HG03196 (cell line): ENCODE data around the gene PIF1.

Experiments
- ATAC-seq: cut with Tn5 transposase; IDR thresholded peaks from one replicate; pipeline ENCODE4 v1.9.1; 2021; ENCODE audit not compliant: unreplicated experiment

PIF1 gene

DNA sequence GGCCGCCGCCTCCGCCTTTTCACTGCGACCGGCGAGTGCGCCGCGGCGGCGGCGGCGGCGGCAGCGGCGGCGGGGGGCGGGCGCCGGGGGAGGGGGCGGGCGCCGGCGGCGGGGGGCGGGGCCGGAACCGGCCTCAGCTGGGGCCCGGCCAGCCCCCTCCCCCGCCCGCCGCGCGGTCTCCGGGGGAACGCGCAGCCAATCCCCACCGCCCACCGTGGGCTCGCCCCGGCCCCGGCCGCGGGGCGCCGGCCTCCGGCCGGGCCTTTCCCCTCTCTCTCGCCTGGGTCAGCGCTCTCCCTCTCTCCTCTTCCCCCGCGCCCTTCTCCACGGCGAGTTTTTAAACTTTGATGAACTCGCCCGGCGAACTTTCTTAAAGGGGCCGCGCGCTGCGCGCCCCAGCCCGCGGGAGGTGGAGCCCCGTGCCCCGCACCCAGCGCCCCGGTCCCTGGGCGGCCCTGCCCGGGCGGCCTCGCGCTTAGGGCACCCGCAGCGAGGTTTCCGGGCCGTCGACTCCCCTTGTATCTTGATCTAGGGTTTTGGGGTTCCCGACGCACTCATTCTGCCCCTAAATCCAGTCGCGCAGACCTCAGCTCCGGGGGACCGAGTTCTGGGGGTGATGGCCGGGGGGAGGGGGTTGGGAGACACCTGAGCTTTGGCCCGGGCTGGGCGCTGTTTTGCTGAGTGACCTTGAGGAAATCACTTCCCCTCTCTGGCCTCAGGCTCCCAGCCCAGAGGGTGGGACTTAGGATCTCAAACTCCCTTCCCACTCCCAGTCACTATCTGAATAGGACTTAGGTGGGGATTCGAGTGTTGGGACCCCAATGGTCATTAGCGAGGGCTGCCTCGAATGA lies 49.7 kb downstream of the PIF1 start, which contains the start of gene RBPMS2:
Gene RBPMS2 (minus strand): TSS at position 39 of the 851 bp plus-strand sequence. CDS start 270 bp downstream, outside the sequence.
- ATAC-seq: no peak

DNA sequence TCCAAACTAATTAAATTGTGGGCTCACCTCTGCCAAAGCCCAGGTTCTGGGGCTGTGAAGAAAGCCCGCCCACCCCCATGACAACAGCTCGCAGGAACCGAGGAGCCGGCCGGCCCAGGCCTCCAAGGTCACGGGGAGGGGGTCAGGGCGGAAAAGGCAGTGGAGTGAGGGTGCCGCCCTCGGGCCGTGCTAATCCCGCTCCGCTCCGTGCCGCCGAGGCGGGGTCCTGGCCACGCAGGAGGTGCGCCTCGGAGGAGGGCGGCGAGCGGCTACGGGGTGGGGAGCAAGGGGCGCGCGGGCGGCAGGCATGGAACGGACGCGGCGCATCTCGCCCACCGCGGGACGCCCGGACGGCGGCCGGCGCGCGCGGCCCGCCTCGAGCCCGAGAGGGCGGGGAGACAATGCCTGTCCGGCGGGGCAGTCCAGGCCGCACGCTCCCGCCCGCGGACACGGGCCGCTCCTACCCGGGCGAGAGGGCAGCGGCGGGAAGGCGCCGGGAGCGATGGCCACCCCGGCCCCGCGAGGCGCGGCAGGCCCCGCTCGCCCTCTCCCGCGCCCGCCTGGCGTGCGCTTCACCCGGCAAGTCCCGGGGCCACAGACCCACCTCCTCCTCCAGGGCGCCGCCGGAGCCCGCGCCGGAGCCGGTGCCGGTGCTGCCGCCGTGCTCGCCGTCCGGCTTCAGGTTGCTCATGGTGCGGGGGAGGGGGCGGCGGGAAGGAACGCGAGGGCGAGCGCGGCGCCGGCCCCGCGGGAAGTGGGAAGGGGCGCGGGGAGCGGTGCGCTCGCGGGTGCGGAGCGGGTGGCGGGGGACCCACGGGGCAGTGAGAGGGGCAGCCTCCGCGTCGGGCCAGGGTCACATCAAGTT lies 50.6 kb downstream of the PIF1 start:
- no peak for ATAC-seq

DNA sequence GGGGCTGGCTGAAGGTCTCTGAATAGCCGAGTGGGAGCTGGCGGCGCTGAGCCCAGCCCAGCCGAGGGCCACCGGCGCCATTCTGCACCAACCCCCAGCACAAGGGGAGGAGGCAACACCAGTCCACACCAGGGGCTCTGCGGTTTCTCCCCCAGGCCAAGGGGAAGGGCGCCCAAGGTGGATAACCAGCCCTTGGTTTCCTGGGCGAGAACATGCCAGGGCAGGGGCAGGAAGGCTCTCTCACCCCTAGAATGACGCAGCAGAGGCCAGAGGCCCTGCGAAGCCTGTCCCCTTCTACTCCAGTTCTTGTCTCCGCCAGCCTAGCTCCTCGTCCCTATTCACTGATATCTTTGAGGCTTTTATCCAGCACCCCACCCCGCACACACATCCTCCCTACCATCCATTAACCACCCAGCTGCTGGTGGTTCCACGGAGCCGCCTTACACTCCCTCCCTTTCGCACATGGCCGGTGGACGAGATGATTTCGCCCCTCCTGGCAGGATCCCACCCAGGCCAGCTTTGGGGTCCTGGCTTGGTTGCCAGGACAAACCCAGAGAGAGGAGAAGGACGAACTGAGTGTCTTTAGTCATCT lies 51.3 kb downstream of the PIF1 start:
- ATAC-seq: no peak

DNA sequence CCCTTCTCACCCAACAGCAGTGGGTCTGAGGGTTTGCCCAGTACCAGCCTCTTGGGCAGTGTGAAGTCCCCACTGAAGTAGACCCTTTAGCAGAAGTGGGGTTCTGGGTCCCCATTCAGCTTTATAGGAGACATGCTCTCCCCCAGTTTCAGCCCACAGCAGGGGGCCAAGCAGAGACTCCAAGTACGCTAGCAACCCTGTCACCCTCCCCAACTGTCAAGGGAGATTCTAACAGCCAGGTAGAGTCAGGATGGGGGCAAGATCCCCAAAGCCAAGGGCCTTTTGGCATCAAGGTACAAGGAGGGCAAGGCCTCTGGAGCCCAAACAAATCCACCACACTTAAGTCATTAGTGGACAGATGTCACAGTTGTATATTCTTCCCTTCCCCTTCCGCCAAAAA lies 51.8 kb downstream of the PIF1 start:
- ATAC-seq: no peak

DNA sequence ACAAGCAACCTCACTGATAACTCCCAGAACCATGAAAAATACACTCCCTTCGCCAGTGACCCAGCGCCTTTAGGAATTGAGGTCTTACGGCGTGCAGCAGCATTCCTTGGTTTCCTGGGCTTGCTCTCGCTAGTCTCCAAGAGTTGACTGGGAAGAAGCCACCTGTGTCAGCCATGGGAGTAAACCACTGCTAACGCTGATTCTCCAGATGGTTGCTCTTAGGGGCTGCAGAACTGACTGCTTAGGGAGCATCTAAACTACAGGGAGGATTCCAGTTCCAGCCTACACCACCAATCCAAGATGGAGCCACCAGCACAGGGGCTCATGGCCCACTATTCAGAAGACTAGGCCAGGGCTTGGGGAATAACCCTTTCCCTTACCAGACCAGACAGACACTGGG lies 52.5 kb downstream of the PIF1 start:
- no peak for ATAC-seq

DNA sequence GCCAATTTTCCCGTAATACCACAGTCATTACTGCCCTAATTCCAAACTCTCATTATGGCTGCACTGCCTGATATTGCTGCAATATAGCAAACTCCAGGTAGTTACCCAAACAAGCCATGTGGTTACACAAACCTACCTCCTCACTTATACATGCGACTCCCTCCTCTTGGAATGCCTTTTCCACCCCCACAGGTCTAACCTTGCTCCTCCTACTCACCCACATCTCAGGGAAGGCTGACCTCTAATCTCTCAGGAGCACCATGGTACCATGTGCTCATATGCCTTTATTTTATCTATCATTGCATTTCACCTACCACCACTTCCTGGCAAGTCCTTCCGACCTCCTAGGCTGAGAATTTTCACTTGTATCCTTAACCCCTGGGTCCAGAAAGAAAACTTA lies 53.0 kb downstream of the PIF1 start:
- ATAC-seq: no peak

DNA sequence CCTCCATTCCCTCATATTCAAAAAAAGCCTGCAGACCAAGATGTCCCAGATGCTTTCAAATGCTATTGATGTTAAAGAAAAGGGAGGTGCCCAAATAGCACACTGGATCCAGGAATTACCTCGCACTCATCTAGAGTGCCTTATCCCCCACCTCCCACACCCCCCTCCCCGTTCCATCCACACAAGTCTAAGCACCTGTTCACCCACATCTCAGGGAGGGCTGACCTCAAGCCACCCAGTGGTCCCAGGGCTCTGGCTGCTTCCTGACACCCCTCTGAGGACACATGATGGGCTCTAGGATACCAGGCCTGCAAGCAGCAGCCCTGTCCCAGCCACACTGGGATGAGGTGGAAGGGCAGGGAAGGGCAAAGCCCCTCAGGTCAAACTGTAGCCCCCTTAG lies 54.8 kb downstream of the PIF1 start:
- no peak for ATAC-seq

DNA sequence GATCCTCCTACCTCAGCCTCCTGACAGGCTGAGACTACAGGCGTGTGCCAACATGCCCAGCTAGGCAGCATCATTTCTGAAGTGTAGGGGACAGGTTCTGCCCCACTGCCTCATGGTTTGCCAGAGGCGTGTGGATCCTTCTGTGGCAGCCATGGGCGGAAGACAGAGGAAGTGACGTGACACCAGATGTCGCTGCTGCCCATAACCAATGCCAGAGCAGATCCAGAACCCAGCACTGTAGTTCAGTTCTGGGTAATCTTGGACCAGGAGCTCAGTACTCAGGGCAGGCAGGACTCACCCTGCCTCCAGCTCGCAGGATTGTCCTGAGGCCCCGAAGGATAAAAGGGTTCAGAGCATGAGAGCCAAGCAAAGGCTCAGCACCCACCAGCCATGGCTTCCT lies 58.2 kb downstream of the PIF1 start:
- ATAC-seq: no peak

DNA sequence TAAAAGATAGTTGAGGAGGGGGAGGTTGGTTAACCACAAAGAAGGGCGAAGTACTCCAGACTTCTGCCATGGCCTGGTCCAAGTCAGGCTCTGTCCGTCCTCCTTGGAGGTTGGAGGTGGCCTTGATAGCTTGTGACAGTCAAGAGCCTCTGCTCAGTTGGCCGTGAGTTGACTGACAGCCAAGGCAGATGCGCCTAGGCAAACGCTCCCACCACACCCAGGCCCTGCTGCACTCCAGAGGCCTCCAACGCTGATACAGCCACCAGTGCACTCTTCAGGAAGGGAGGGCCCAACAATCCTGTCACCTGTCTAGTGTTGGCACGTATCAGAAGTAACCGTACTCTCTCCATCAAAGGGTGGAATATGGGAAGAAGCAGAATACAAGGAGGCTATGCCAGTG lies 59.4 kb downstream of the PIF1 start:
- no peak for ATAC-seq
